Mucosa of gallbladder (tissue), 1 donor: ENCODE measurements around the gene MFSD2A. TPM values are rescaled to one million over a fixed set of nuclear protein-coding genes. Genes with fewer than 3 reads are reported as not detected.
"Not testable (repeated sequence)": the region's sequence is repeated elsewhere in the genome, so short reads cannot be mapped to it uniquely, and the experiment has no call there.

ENCODE experiments used
- DNase-seq: peaks from one replicate; pipeline ENCODE4 v3.0.0-alpha.2; 2020; ENCODE audit warnings: low spot score
- total RNA-seq: library from RNA; stranded (reverse); gene quantifications from one replicate; pipeline ENCODE4 v1.2.1, GENCODE V29; 2021
- donor health status: DM: no; HTN: no; CAD: no.

MFSD2A gene
- total RNA-seq, 1 donor from 2014 or later, result 3.3 TPM

- DNase-seq, result no peak
These were observed 14.1 kb downstream of the MFSD2A start for GRCh38 chr1:39969048-39969447.

GRCh38 chr1:39969531-39970270 is 14.8 kb downstream of the MFSD2A start:
- DNase-seq, result no peak

GRCh38 chr1:39970274-39970673 is 15.3 kb downstream of the MFSD2A start:
- no peak for DNase-seq

GRCh38 chr1:39971138-39971537 is 16.2 kb downstream of the MFSD2A start:
- DNase-seq, result no peak

- DNase-seq, result peak; percentile 72
These were observed 18.7 kb downstream of the MFSD2A start for GRCh38 chr1:39973503-39974135.

- DNase-seq, result no peak
These were observed 21.8 kb downstream of the MFSD2A start for GRCh38 chr1:39976732-39977131.

GRCh38 chr1:39977202-39977601 is 22.3 kb downstream of the MFSD2A start:
- no peak for DNase-seq

- no peak for DNase-seq
These were observed 24.7 kb downstream of the MFSD2A start for GRCh38 chr1:39979654-39980053.

- DNase-seq, result no peak
These were observed 25.8 kb downstream of the MFSD2A start for GRCh38 chr1:39980555-39981313.

- DNase-seq, result no peak
These were observed 26.4 kb downstream of the MFSD2A start for GRCh38 chr1:39981385-39981784.

- no peak for DNase-seq
These were observed 27.0 kb downstream of the MFSD2A start for GRCh38 chr1:39981945-39982344.

- DNase-seq, result not testable (repeated sequence)
These were observed 29.5 kb downstream of the MFSD2A start for GRCh38 chr1:39984480-39984879.

GRCh38 chr1:39984951-39985350 is 30.0 kb downstream of the MFSD2A start:
- DNase-seq, result no peak

GRCh38 chr1:39987869-39988268 is 32.9 kb downstream of the MFSD2A start:
- no peak for DNase-seq

GRCh38 chr1:39988618-39989343 is 33.8 kb downstream of the MFSD2A start:
- DNase-seq, result no peak

- no peak for DNase-seq
These were observed 35.5 kb downstream of the MFSD2A start for GRCh38 chr1:39990428-39990827.

GRCh38 chr1:39992234-39992633 is 37.3 kb downstream of the MFSD2A start:
- no peak for DNase-seq

GRCh38 chr1:39992888-39993287 is 37.9 kb downstream of the MFSD2A start:
- no peak for DNase-seq

- no peak for DNase-seq
These were observed 41.0 kb downstream of the MFSD2A start for GRCh38 chr1:39995973-39996393.

- no peak for DNase-seq
These were observed 41.6 kb downstream of the MFSD2A start for GRCh38 chr1:39996396-39997004.

- DNase-seq, result no peak
These were observed 46.5 kb downstream of the MFSD2A start for GRCh38 chr1:40001456-40001855.
